Measurements from ENCODE around the gene TMPRSS3.

DNA sequence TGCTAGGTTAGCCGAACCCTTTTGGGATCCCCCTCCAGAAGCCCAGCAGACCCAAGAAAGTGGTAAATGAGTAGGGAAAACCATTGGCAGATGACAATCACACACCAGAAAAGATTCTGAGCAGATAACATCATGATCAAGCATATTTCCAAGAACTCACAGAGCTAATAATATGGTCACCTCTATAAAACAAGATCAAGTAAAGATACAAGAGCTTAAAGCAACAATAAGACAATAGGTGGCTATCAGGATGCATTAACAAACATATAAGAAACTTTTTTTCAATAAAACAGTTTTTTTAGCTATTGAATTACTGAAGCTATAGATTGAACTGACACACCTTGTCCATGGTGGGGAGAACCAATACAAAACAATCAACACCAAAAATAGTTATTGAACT is 36.8 kb upstream of the TMPRSS3 start:
- TF ChIP-seq SUZ12 (IDR thresholded peaks at IDR 0.05; ENCODE audit: extremely low read depth, insufficient read depth, insufficient read length) (no peak), ZNF274 (IDR thresholded peaks at IDR 0.05; ENCODE audit: low read depth, low read length) (no peak), YY1 (IDR thresholded peaks at IDR 0.05; ENCODE audit: insufficient read depth, insufficient read length) (no peak)

Measured in NT2/D1 (cell line).